Measurements from ENCODE around the gene P4HA2.

P4HA2 gene

GRCh38 chr5:132233811-132234683 is 6.4 kb upstream of the P4HA2 start:
- H4K8ac ChIP-seq (ENCODE audit: low read depth, low read length) = no peak overlapping the region
- no peak overlapping the region for H2BK15ac ChIP-seq (replicated peaks; ENCODE audit: low read depth)
- H3K23ac ChIP-seq (ENCODE audit: low read length) = no peak overlapping the region
- no CpG with 5 or more reads among the region's 7 CpGs for WGBS (ENCODE audit: extremely low coverage, insufficient coverage, low lambda C conversion rate)
- H4K5ac ChIP-seq (ENCODE audit: low read length) = no peak overlapping the region
- no peaks in the 10 kb centered on the region for H3K79me2 ChIP-seq (ENCODE audit: control insufficient read depth, insufficient read depth, low read length)
- no peak overlapping the region for H2BK120ac ChIP-seq (ENCODE audit: low read depth, low read length)
- H2BK5ac ChIP-seq (ENCODE audit: low read length) = no peak overlapping the region
- H3K4ac ChIP-seq (ENCODE audit: low read depth, low read length) = no peak overlapping the region
- no peaks in the 10 kb centered on the region for H3K79me1 ChIP-seq (ENCODE audit: low read length)
- DNase-seq = no peak
- no peaks in the 10 kb centered on the region for H3K27me3 ChIP-seq (ENCODE audit: insufficient read depth, low read length, poor library complexity)
- H3K4me2 ChIP-seq (ENCODE audit: low read length) = no peak overlapping the region
- no peaks in the 10 kb centered on the region for H3K36me3 ChIP-seq (ENCODE audit: control insufficient read depth, insufficient read depth, low read length)
- no peak overlapping the region for H3K18ac ChIP-seq (ENCODE audit: low read length)
- H3K56ac ChIP-seq (ENCODE audit: low read length) = no peak overlapping the region
- no peak overlapping the region for H3K4me3 ChIP-seq (ENCODE audit: low read length)
- H2AK5ac ChIP-seq (ENCODE audit: low read length) = no peak overlapping the region
- no peaks in the 10 kb centered on the region for H3K4me1 ChIP-seq (ENCODE audit: control insufficient read depth, low read depth, low read length)
- no peak overlapping the region for H3K27ac ChIP-seq (ENCODE audit: low read depth, low read length)
- no peak overlapping the region for H3K9ac ChIP-seq (ENCODE audit: low read length)

DNA sequence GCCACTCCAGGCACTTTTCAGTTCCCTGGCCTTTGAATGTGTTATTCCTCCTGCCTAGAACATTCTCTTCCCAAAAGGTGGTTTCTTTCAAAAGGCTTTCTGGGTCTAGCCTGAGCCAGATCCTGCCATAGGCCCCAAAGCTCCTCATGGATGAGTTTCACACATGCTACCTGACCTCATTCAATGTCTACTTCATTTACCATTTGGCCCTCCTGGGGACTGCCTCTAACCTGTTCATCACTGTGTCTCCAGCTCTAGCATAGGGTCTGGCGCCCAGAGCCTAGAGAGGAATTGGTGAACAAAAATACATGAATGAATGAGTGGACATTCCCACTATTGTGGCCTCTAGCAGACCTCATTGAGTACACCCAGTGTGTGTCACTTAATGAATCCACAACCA is 5.4 kb upstream of the P4HA2 start:
- DNase-seq = no peak
- no peak overlapping the region for H2BK15ac ChIP-seq (replicated peaks; ENCODE audit: low read depth)
- no peak overlapping the region for H3K9ac ChIP-seq (ENCODE audit: low read length)
- H2BK5ac ChIP-seq (ENCODE audit: low read length) = no peak overlapping the region
- no peak overlapping the region for H3K4me2 ChIP-seq (ENCODE audit: low read length)
- no peaks in the 10 kb centered on the region for H3K79me1 ChIP-seq (ENCODE audit: low read length)
- no CpG with 5 or more reads among the region's 1 CpG for WGBS (ENCODE audit: extremely low coverage, insufficient coverage, low lambda C conversion rate)
- H2AK5ac ChIP-seq (ENCODE audit: low read length) = no peak overlapping the region
- no peak overlapping the region for H3K4me3 ChIP-seq (ENCODE audit: low read length)
- H3K4ac ChIP-seq (ENCODE audit: low read depth, low read length) = no peak overlapping the region
- no peaks in the 10 kb centered on the region for H3K4me1 ChIP-seq (ENCODE audit: control insufficient read depth, low read depth, low read length)
- H3K18ac ChIP-seq (ENCODE audit: low read length) = no peak overlapping the region
- H3K27ac ChIP-seq (ENCODE audit: low read depth, low read length) = no peak overlapping the region
- no peak overlapping the region for H4K5ac ChIP-seq (ENCODE audit: low read length)
- H3K36me3 ChIP-seq (ENCODE audit: control insufficient read depth, insufficient read depth, low read length) = no peaks in the 10 kb centered on the region
- no peak overlapping the region for H3K56ac ChIP-seq (ENCODE audit: low read length)
- H3K27me3 ChIP-seq (ENCODE audit: insufficient read depth, low read length, poor library complexity) = no peaks in the 10 kb centered on the region
- no peaks in the 10 kb centered on the region for H3K79me2 ChIP-seq (ENCODE audit: control insufficient read depth, insufficient read depth, low read length)
- H2BK120ac ChIP-seq (ENCODE audit: low read depth, low read length) = no peak overlapping the region
- H3K23ac ChIP-seq (ENCODE audit: low read length) = no peak overlapping the region
- no peak overlapping the region for H4K8ac ChIP-seq (ENCODE audit: low read depth, low read length)

DNA sequence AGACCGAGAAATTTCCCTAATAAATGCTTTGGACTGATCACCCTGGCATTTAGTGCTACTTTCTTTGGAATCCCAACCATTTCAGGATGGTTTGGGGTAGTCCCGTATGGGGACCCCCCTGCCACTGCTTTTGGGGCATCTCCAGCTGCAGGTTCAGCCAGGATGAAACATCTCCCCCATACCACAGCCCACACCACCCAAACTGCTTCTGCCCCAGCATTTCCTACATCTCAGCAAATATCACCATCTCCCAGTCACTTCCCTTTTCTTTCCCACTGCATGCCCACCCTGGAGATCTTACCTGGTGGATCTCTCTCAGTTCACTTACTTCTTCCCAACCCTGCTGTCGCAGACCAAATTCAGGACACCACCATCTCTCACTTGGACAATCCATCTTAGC is 4.8 kb upstream of the P4HA2 start:
- H2BK120ac ChIP-seq (ENCODE audit: low read depth, low read length) = no peak overlapping the region
- H3K36me3 ChIP-seq (ENCODE audit: control insufficient read depth, insufficient read depth, low read length) = no peaks in the 10 kb centered on the region
- no peak overlapping the region for H2BK15ac ChIP-seq (replicated peaks; ENCODE audit: low read depth)
- H3K27me3 ChIP-seq (ENCODE audit: insufficient read depth, low read length, poor library complexity) = no peaks in the 10 kb centered on the region
- no peaks in the 10 kb centered on the region for H3K4me1 ChIP-seq (ENCODE audit: control insufficient read depth, low read depth, low read length)
- H3K9ac ChIP-seq (ENCODE audit: low read length) = no peak overlapping the region
- no peak overlapping the region for H4K8ac ChIP-seq (ENCODE audit: low read depth, low read length)
- no peak overlapping the region for H3K4ac ChIP-seq (ENCODE audit: low read depth, low read length)
- no peak overlapping the region for H4K5ac ChIP-seq (ENCODE audit: low read length)
- H2AK5ac ChIP-seq (ENCODE audit: low read length) = no peak overlapping the region
- H3K56ac ChIP-seq (ENCODE audit: low read length) = no peak overlapping the region
- no peak overlapping the region for H3K27ac ChIP-seq (ENCODE audit: low read depth, low read length)
- no peak overlapping the region for H3K4me2 ChIP-seq (ENCODE audit: low read length)
- no peak overlapping the region for H2BK5ac ChIP-seq (ENCODE audit: low read length)
- no peaks in the 10 kb centered on the region for H3K79me2 ChIP-seq (ENCODE audit: control insufficient read depth, insufficient read depth, low read length)
- no peak overlapping the region for H3K18ac ChIP-seq (ENCODE audit: low read length)
- H3K79me1 ChIP-seq (ENCODE audit: low read length) = no peaks in the 10 kb centered on the region
- no CpG with 5 or more reads among the region's 3 CpGs for WGBS (ENCODE audit: extremely low coverage, insufficient coverage, low lambda C conversion rate)
- DNase-seq = no peak
- no peak overlapping the region for H3K4me3 ChIP-seq (ENCODE audit: low read length)
- H3K23ac ChIP-seq (ENCODE audit: low read length) = no peak overlapping the region

GRCh38 chr5:132230871-132231270 is 3.2 kb upstream of the P4HA2 start:
- no peak overlapping the region for H2BK5ac ChIP-seq (ENCODE audit: low read length)
- H3K36me3 ChIP-seq (ENCODE audit: control insufficient read depth, insufficient read depth, low read length) = no peaks in the 10 kb centered on the region
- H3K4me2 ChIP-seq (ENCODE audit: low read length) = no peak overlapping the region
- no peak overlapping the region for H3K4me3 ChIP-seq (ENCODE audit: low read length)
- no peak overlapping the region for H4K8ac ChIP-seq (ENCODE audit: low read depth, low read length)
- H3K79me1 ChIP-seq (ENCODE audit: low read length) = no peaks in the 10 kb centered on the region
- H3K23ac ChIP-seq (ENCODE audit: low read length) = no peak overlapping the region
- H3K18ac ChIP-seq (ENCODE audit: low read length) = no peak overlapping the region
- H2AK5ac ChIP-seq (ENCODE audit: low read length) = no peak overlapping the region
- no peak overlapping the region for H3K9ac ChIP-seq (ENCODE audit: low read length)
- no peak overlapping the region for H4K5ac ChIP-seq (ENCODE audit: low read length)
- no peak overlapping the region for H2BK15ac ChIP-seq (replicated peaks; ENCODE audit: low read depth)
- no peak overlapping the region for H3K56ac ChIP-seq (ENCODE audit: low read length)
- H3K79me2 ChIP-seq (ENCODE audit: control insufficient read depth, insufficient read depth, low read length) = no peaks in the 10 kb centered on the region
- WGBS (ENCODE audit: extremely low coverage, insufficient coverage, low lambda C conversion rate) = no CpG with 5 or more reads among the region's 9 CpGs
- H3K4ac ChIP-seq (ENCODE audit: low read depth, low read length) = no peak overlapping the region
- H3K4me1 ChIP-seq (ENCODE audit: control insufficient read depth, low read depth, low read length) = peaks cover 2% of the 10 kb centered on the region
- H2BK120ac ChIP-seq (ENCODE audit: low read depth, low read length) = no peak overlapping the region
- no peaks in the 10 kb centered on the region for H3K27me3 ChIP-seq (ENCODE audit: insufficient read depth, low read length, poor library complexity)
- no peak for DNase-seq
- no peak overlapping the region for H3K27ac ChIP-seq (ENCODE audit: low read depth, low read length)

DNA sequence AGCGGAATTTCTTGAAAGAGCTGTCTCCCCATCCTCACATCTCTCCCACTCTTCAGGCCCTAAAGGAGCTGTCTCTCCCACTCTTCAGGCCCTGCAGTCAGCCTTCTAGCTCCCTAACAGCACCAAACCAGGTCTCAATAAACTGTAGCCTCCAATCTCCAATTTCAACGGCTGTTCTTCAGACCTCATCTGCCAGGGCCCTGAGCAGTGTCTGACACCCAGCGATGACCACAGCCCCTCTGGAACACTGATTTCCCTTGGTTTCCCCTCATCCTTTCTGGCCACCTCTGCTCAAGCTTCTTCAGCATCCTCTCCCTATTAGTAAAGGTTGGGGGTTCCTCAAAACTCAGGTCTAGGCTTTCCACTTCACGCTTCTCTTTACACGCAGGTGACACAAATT is 1.6 kb upstream of the P4HA2 start:
- H3K18ac ChIP-seq (ENCODE audit: low read length) = no peak overlapping the region
- no peak overlapping the region for H2BK120ac ChIP-seq (ENCODE audit: low read depth, low read length)
- no peak overlapping the region for H2BK5ac ChIP-seq (ENCODE audit: low read length)
- no peaks in the 10 kb centered on the region for H3K36me3 ChIP-seq (ENCODE audit: control insufficient read depth, insufficient read depth, low read length)
- H3K4me1 ChIP-seq (ENCODE audit: control insufficient read depth, low read depth, low read length) = peaks cover 2% of the 10 kb centered on the region
- no peak overlapping the region for H3K4me3 ChIP-seq (ENCODE audit: low read length)
- H3K79me2 ChIP-seq (ENCODE audit: control insufficient read depth, insufficient read depth, low read length) = no peaks in the 10 kb centered on the region
- H2AK5ac ChIP-seq (ENCODE audit: low read length) = no peak overlapping the region
- H2BK15ac ChIP-seq (replicated peaks; ENCODE audit: low read depth) = no peak overlapping the region
- WGBS (ENCODE audit: extremely low coverage, insufficient coverage, low lambda C conversion rate) = no CpG with 5 or more reads among the region's 5 CpGs
- no peak overlapping the region for H3K9ac ChIP-seq (ENCODE audit: low read length)
- no peaks in the 10 kb centered on the region for H3K79me1 ChIP-seq (ENCODE audit: low read length)
- no peak overlapping the region for H3K4me2 ChIP-seq (ENCODE audit: low read length)
- H4K5ac ChIP-seq (ENCODE audit: low read length) = no peak overlapping the region
- no peak for DNase-seq
- H3K4ac ChIP-seq (ENCODE audit: low read depth, low read length) = no peak overlapping the region
- no peak overlapping the region for H4K8ac ChIP-seq (ENCODE audit: low read depth, low read length)
- H3K56ac ChIP-seq (ENCODE audit: low read length) = no peak overlapping the region
- H3K23ac ChIP-seq (ENCODE audit: low read length) = no peak overlapping the region
- H3K27ac ChIP-seq (ENCODE audit: low read depth, low read length) = no peak overlapping the region
- no peaks in the 10 kb centered on the region for H3K27me3 ChIP-seq (ENCODE audit: insufficient read depth, low read length, poor library complexity)

All from mesendoderm (in vitro differentiated cells).